M059J (cell line): Measurements from ENCODE around the gene FERMT2. TPM values are rescaled to one million over a fixed set of nuclear protein-coding genes. Genes with fewer than 3 reads are reported as not detected.

Experiments
- DNase-seq: peaks from one replicate; pipeline ENCODE4 v3.0.0-alpha.2; 2012; ENCODE audit warnings: low read depth
- total RNA-seq: library from RNA; depleted of rRNA; stranded (reverse); fragments of >200 nt; shearing (Covaris generic); gene quantifications from 2 replicates; pipeline ENCODE4 v1.2.3, GENCODE V29; 2014

FERMT2 gene
- total RNA-seq, 1 experiment from 2014 or later = 80.1 TPM

- peak; percentile 71 for DNase-seq
These were observed 47.8 kb downstream of the FERMT2 start for GRCh38 chr14:52902971-52903619.

GRCh38 chr14:52901357-52901980 is 49.4 kb downstream of the FERMT2 start:
- no peak for DNase-seq

DNA sequence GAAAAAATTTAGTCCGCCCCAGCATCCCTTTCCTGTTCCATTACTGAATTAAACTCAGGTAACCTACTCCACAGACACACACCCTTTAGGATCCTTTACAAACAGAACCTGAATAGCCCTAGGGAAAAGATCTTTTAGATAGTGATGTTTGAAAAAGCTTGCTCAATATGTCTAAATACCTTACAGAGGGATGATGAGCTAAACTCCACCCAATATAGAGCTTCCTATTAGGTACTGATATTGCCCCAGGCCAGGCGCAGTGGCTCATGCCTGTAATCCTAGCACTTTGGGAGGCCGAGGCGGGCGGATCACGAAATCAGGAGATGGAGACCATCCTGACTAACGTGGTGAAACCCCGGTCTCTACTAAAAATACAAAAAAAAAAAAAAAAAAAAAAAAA is 50.1 kb downstream of the FERMT2 start:
- DNase-seq = no peak

GRCh38 chr14:52898496-52898895 is 52.4 kb downstream of the FERMT2 start:
- DNase-seq = no peak

GRCh38 chr14:52895000-52895399 is 55.9 kb downstream of the FERMT2 start:
- peak; percentile 64 for DNase-seq

GRCh38 chr14:52891800-52892199 is 59.0 kb downstream of the FERMT2 start:
- peak; percentile 34 for DNase-seq

DNA sequence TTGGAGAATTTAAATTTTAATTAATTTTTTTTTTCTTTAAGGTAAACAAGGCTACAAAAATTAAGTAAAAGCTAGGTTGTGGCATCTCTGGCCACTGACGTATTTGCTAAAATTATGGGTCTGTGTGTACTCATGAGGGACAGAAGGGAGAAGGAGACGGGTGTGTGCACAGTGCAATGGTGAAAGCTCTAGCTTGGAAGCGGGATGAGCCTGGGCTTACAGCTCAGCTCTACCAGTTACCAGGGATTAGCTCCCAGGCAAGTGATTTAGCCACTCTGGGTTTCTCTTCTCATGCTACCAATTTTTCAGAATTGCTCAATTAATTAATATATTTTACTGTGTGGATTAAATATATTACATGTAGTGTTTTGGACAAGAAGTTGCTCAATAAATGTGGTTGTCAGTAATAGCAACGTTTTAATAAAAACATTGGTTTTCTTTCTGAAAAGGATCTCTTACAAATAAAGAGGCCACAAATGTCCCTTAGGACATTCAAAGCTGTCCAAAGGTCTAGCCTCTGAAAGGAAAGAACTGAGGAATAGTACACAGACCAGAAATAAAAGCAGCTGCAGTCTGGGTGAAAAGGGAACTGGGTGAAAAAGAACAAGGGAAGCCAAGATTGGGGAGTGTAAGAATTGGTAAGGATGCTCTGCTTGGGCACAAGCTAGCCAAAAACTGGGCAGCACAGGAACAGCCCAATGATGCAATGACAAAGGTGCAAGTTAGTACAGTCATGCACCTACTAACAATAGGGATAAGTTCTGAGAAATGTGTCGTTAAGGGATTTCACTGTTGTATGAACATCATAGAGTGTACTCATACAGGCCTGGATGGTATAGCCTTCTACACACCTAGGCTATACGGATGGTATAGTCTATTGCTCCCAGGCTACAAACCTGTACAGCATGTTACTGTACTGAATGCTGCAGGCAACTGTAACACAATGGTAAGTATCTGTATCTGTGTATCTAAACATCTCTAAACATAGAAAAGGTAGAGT is 61.7 kb downstream of the FERMT2 start:
- DNase-seq = no peak

GRCh38 chr14:52888159-52888558 is 62.7 kb downstream of the FERMT2 start:
- no peak for DNase-seq

GRCh38 chr14:52885230-52885629 is 65.6 kb downstream of the FERMT2 start:
- no peak for DNase-seq

GRCh38 chr14:52883658-52884057 is 67.2 kb downstream of the FERMT2 start:
- DNase-seq = no peak

GRCh38 chr14:52882824-52883223 is 68.0 kb downstream of the FERMT2 start:
- no peak for DNase-seq

DNA sequence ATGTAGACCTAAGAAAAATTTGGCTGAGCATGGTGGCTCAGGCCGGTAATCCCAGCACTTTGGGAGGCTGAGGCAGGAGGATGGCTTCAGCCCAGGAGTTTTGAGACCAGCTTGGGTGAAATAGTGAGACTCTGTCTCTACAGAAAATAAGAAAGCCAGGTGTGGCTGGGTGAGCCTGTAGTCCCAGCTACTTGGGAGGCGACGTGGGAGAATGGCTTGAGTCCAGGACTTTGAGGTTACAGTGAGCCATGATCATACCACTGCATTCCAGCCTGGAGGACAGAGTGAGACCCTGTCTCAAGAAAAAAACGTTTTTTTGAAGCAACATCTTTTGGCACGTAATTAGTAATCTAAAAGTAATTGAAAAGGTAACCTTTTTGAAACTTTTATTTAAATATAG is 70.9 kb downstream of the FERMT2 start:
- DNase-seq = peak; percentile 74

- DNase-seq = no peak
These were observed 71.9 kb downstream of the FERMT2 start for GRCh38 chr14:52878946-52879345.

DNA sequence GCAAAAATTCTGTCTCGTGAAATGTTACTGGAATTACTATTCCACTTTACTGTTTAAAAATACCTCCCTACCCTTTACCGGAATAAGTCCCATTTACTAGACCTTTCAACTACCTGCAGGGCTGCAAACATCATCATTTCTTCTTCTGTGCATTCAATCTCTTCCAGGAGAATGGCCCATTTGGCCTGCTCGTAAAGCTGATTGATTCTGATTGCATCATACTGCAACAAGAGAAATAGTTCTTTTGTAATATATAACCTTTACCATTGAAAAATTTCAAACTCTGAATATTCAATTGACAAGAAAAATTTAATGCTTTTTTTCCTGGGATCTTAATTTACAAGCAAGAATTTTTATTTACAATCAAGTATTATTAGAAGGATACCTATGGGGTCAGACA is 72.4 kb downstream of the FERMT2 start:
- no peak for DNase-seq

GRCh38 chr14:52877628-52878027 is 73.2 kb downstream of the FERMT2 start:
- peak; percentile 22 for DNase-seq

- DNase-seq = no peak
These were observed 74.0 kb downstream of the FERMT2 start for GRCh38 chr14:52876806-52877205.

DNA sequence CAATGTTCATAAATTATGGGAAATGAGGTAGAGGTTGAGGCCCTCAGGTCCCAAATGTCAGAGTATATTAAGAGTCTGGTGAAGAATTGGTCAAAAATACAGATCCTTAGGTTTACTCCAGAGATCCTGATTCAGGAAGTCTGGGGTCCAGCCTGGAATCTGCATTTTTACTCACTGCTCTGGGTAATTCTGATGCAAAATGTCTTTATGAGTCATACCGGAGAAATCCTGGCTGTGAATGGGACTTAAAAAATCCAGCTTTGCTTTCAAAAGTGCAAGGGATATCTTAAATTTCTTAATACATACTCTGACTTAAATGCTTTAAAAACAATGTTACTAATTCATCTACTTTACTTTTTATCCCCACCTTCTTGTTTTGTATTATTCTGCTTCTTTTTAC is 74.5 kb downstream of the FERMT2 start:
- peak; percentile 29 for DNase-seq

GRCh38 chr14:52875707-52876106 is 75.1 kb downstream of the FERMT2 start:
- DNase-seq = no peak

DNA sequence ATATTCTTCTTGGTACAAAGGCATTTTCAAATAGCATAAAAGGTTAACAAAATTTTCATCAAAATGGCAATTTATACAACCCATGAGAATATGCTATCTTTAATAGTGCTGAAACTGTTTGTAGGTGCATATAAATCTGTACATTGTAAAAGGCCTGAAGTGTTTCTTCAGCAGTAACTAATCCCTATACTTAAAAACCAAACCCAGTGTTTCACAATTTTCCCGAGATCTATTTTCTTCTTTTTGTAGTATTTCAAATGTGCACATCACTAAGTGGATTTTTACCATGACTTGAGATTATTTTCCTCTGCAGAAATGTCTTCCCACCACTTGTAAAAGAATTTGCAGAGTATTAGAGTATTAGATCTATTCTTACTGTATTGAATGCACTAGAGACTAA is 76.5 kb downstream of the FERMT2 start:
- no peak for DNase-seq

DNA sequence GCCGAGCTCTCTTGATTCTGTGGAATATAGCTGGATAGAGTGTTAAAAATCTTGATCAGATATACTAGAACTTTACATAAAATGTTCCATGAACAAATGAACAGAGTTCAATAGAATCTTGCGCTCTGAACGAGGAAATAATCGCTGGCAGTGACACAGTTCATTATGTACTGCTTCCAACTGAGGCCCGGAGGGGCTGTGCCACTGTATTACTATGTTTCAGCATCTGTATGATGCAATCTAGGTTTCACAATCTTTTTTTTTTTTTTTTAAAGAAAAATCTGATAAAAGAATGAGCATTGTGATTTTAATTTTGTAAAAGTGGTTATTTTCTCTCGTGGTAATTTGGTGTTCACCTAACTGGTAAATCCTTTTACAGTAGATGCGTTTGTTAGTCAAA is 77.2 kb downstream of the FERMT2 start:
- no peak for DNase-seq

DNA sequence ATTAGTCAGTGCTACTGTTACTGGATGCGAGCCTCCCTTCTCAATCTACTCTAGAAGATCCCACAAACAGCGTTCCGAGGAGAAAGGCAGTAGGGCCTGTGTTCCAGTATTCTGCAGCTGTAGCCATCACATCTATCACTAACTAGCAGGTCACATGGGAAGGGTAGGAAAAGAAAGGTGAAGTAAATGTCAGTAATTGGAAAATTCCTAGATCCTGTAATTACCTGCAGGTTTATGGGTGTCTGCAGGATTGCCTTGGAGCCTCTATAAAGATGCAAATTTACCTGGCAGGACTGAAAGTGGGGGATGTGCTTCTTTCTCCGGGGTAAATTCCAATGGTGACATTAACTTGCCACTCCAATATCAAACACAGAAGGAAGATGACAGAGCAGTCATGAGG is 77.8 kb downstream of the FERMT2 start:
- DNase-seq = no peak

GRCh38 chr14:52871606-52872005 is 79.2 kb downstream of the FERMT2 start:
- DNase-seq = peak; percentile 77
